IPS DF 19.7 (cell line): ENCODE data around the gene NUP188.

Source experiments
- DNase-seq: peaks from one replicate; pipeline ENCODE4 v3.0.0-alpha.2; 2013; ENCODE audit warnings: low read depth, low spot score

NUP188 gene

GRCh38 chr9:128947527-128948301 lies at the start of gene NUP188, which contains the start of gene DOLK:
Gene NUP188 (plus strand): TSS chr9:128947699. CDS start chr9:128947720, 21 bp downstream.
Gene DOLK (minus strand): TSS chr9:128947603. CDS start chr9:128947303, 300 bp downstream.
- DNase-seq: no peak

- DNase-seq: no peak
Measured at GRCh38 chr9:128898382-128898781, 49.1 kb upstream of the NUP188 start.

DNA sequence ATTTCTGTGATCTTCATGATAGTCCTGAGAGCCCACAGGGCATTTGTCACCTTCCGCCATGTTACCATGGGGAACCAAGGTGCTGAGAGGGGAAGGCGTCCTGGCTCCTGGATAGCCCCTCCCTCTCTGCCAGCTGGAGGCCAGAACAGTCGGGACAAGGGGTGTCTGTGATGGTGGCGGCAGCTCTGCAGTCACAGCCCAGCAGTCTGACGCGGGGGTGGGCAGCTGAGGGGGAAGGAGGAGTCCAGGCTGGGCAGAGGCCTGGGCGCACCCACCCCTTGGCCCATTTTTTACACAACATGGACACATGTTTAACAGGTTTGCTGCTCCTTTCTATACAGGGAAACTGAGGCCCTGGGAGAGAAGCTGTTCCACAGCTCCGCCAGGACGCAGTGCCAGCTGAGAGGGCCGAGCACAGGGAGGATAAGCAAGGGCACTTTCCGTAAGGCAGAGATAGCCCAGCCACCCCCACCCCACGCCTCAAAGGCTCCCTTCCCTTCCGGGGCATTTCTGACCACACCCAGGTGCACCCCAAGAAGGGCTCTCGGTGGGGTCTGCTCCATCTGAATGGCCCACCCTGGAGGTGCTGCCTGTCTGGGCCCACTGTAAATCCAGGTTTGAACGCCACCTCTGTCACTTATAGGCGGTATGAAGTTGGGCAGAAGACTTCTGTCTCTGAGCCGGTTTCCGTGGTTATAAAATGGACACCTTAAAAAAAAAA lies 48.5 kb upstream of the NUP188 start:
- DNase-seq: no peak

- no peak for DNase-seq
Measured at GRCh38 chr9:128899566-128900322, 47.8 kb upstream of the NUP188 start.

DNA sequence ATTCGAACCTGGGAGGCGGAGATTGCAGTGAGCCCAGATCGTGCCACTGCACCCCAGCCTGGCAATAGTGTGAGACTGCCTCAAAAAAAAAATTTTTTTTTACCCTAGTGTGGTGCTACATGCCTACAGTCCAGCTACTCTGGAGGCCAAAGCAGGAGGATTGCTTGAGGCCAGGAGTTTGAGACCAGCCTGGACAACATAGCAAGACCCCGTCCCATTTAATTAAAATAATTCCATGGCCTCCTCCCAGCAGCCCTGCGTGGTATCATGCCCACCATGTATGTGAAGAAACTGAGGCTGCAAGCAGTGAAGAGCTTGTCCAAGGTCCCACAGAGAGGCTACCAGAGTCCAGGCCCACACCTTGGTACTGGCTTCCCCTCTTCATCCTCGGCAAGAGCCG lies 46.1 kb upstream of the NUP188 start:
- no peak for DNase-seq

GRCh38 chr9:128901822-128902221 lies 45.7 kb upstream of the NUP188 start:
- no peak for DNase-seq

DNA sequence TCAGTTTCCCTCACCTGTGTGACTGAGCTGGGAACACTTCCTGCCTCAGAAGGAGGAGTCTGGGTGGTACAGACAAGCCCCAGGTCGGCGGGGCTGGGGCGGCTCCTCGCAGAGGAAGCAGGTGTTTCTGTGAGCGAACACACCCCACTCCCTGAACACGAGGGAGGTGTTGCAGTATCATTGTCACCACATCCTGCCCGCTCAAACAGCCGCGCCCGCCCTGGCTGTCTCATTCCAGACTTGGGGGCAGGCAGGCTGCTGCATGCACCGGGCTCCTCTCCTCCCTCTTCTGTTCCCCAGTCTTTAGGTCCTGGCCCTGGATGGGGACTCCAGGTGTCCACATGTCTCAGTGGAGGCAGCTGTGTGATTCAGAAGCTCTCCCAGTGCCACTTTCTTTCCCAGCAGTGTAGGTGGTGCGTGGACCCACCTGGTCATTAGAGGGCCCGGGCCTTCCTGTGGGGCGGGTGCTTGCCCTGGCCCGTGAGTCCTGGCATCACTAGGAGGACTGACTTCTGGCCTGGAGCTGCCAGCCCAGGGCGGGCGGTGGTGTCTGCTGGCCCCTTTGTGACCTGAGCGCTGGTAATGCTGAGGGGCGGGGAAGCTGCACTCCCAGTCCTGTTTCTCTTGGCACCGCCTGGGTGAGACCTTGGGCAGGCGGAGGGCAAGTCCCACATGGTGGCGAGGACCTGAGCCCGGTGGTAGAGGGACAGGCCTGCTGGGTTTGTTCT lies 45.0 kb upstream of the NUP188 start:
- no peak for DNase-seq

DNA sequence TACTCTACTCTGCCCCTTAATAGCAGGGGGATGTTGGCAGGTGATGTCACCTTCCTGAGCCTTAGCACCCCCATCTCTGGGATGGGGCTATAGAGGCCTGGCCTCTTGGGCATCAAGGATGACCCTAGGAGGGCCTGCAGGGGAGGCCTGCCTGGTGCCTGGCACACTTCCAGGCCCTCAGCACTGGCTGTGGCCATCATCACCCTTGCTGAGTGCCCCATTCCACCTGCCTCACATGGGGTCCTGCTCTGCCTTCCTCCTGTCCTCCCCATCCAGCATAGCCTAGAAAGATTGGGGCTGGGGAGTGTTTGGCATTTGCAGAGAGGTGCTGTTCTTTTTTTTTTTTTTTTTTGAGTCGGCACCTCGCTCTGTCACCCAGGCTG lies 44.4 kb upstream of the NUP188 start:
- DNase-seq: no peak

DNA sequence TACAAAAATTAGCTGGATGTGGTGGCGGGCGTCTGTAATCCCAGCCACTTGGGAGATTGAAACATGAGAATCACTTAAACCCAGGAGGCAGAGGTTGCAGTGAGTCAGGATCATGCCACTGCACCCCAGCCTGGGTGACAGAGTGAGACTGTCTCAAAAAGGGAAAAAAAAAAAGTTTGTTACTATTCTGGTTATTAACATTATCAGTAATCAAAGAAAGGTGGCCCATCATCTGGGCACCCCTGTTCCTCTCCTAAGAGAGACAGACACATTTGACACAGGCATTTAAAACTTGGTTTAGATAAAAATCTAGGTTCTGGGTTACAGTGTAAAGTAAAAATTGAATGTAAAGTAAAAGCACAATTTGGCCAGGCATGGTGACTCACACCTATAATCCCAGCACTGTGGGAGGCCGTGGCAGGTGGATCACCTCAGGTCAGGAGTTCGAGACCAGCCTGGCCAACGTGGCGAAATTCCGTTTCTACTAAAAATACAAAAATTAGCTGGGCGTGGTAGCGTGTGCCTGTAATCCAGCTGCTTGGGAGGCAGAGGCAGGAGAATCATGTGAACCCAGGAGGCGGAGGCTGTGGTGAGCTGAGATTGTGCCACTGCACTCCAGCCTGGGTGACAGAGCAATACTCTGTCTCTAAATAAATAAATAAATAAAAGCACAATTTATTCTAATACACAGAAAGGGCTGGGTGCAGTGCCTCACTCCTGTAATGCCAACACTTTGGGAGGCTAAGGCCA lies 43.5 kb upstream of the NUP188 start:
- no peak for DNase-seq

- no peak for DNase-seq
Measured at GRCh38 chr9:128905964-128906363, 41.5 kb upstream of the NUP188 start.

GRCh38 chr9:128906741-128907140 lies 40.8 kb upstream of the NUP188 start:
- DNase-seq: no peak

- no peak for DNase-seq
Measured at GRCh38 chr9:128908372-128908771, 39.1 kb upstream of the NUP188 start.

GRCh38 chr9:128909859-128910258 lies 37.6 kb upstream of the NUP188 start:
- DNase-seq: no peak

GRCh38 chr9:128910906-128911305 lies 36.6 kb upstream of the NUP188 start:
- no peak for DNase-seq

- DNase-seq: no peak
Measured at GRCh38 chr9:128911529-128912035, 35.9 kb upstream of the NUP188 start.

- no peak for DNase-seq
Measured at GRCh38 chr9:128912270-128912853, 35.1 kb upstream of the NUP188 start.

DNA sequence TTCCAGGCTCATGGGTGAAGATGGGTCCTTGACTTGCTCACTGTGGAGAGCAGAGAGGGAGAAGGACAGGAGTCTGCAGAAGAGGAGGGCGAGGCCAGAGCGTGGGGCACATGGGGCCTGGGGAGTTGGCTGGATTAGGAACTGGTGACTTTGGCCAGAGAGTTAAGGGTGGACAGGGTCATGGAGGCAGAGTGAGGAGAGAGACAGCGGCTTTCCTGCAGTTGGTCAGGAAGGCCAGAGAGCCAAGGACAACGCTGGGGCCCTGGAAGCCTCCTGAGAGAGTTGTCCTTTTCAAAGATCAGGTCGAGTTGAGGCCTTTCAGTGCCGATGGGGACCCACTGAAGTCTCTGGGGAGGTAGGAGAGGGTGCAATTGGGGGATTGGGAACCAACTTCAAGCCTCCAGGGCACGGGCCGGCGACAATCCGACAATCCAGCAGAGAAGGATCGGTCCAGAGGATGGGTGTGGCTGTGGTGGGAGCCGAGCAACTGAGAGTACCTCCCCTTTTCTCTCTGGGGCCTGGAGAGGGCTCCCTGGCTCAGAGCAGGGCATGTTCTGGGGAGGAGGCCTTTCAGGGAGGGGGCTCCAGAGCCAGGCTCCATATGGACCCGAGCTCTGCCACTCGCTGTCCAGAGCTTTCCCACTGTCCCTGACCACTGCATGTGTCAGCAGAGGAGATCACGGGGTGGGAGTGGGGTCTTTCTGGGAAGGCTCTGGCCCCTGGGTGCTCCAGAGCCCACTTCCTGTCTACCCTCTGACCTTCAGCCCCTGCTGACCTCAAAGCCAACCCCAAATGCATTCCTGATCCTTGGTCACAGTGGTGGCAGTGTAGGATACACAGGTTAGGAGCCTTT lies 34.2 kb upstream of the NUP188 start:
- DNase-seq: no peak

GRCh38 chr9:128913995-128914772 lies 33.3 kb upstream of the NUP188 start:
- DNase-seq: no peak

- DNase-seq: no peak
Measured at GRCh38 chr9:128916204-128916603, 31.3 kb upstream of the NUP188 start.
